Measurements from ENCODE around the gene KIF26A. TPM values are rescaled to one million over a fixed set of nuclear protein-coding genes. Genes with fewer than 3 reads are reported as not detected.

KIF26A gene
- total and polyA plus RNA-seq, 2 donors (not counting 1 experiment from before 2014, with no cell fraction given), result 0.15 TPM; not detected in 1

DNA sequence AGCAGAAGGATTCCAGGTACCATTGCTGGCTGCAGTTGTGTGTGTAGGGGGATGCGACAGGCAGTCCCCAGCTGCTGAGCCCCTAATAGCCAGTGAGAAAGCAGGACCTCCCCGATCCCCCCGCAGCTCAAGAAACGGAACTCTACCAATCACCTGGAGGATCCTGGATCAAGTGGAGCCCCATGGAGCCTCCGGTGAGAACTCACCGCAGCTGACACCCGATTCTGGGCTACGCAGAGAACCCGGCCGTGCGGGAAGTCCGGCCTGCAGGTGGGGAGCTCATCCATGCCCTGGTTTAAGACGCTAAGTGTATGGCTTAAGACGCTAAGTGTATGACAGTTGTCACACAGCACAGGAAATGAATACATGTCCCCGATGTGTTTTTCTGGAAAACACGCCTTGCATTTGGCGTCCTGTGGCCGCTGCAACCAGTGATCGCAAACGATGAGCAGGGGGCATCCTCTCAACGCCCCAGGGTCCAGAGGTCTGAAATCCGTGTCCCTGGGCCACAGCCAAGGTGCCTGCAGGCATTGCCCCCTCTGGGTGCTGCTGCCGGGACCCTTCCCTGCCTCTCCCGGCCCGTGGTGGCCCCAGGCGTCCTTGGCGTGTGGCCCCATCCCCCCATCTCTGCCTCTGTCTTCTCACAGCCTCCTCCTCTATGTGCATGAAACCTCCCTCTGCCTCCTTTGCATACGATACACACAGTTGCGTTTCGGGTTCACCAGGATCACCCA, 75.1 kb downstream of the KIF26A start:
- Histone ChIP-seq H3K36me3 (replicated peaks in 1 of 2; ENCODE audit: control extremely low read depth in 1 of 2, control insufficient read depth in 1 of 2, extremely low read depth in 1 of 2, insufficient read depth in 2 of 2, low read length in 1 of 2) (no peaks in the 10 kb centered on the region), H3K79me2 (ENCODE audit: control insufficient read depth, insufficient read depth, low read length) (no peaks in the 10 kb centered on the region), H3K9me3 (ENCODE audit: control extremely low read depth in 1 of 3, control insufficient read depth in 2 of 3, insufficient read depth in 1 of 3, low read length in 2 of 3) (peaks cover 0 to 8% (median 0%) of the 10 kb centered on the region in 3 donors), H3K4me1 (ENCODE audit: control insufficient read depth in 2 of 2, insufficient read depth in 2 of 2, low read length in 2 of 2) (no peaks in the 10 kb centered on the region), H3K27ac (ENCODE audit: low read length in 2 of 2) (no peak overlapping the region), H3K27me3 (replicated peaks in 1 of 4; ENCODE audit: control extremely low read depth in 1 of 4, control insufficient read depth in 3 of 4, insufficient read depth in 4 of 4, low read length in 3 of 4) (peaks cover 0 to 2% (median 0%) of the 10 kb centered on the region in 4 experiments), H2AFZ (ENCODE audit: insufficient read depth, low read depth, low read length, poor library complexity, severe bottlenecking) (no peak overlapping the region), H3K4me2 (replicated peaks; ENCODE audit: low read depth, low read length, poor library complexity, severe bottlenecking) (no peak overlapping the region), H3K9ac (ENCODE audit: low read length) (no peak overlapping the region), H3K4me3 (ENCODE audit: control extremely low read depth in 1 of 5, extremely low read depth in 1 of 5, insufficient read depth in 1 of 5, low read depth in 2 of 5, low read length in 4 of 5) (no peak overlapping the region), H4K20me1 (ENCODE audit: control insufficient read depth, insufficient read depth, low read length, poor library complexity, severe bottlenecking) (no peaks in the 10 kb centered on the region)
- intact Hi-C loops (cut with micrococcal nuclease), result no loop called here
- Mint-ChIP-seq H3K4me3 (no peak overlapping the region), H3K27me3 (peaks cover 10% of the 10 kb centered on the region), H3K27ac (no peak overlapping the region), H3K4me1 (no peaks in the 10 kb centered on the region), H3K9me3 (ENCODE audit: insufficient read depth) (no peaks in the 10 kb centered on the region)
- CTCF ChIA-PET, result no interaction called here
- ATAC-seq (ENCODE audit: low read depth), result no peak
- no peak for TF ChIP-seq EZH2 (IDR thresholded peaks at IDR 0.05; ENCODE audit: borderline replicate concordance, insufficient read depth, low read depth, low read length, poor library complexity, severe bottlenecking)
- TF ChIP-seq, protein P1, sequence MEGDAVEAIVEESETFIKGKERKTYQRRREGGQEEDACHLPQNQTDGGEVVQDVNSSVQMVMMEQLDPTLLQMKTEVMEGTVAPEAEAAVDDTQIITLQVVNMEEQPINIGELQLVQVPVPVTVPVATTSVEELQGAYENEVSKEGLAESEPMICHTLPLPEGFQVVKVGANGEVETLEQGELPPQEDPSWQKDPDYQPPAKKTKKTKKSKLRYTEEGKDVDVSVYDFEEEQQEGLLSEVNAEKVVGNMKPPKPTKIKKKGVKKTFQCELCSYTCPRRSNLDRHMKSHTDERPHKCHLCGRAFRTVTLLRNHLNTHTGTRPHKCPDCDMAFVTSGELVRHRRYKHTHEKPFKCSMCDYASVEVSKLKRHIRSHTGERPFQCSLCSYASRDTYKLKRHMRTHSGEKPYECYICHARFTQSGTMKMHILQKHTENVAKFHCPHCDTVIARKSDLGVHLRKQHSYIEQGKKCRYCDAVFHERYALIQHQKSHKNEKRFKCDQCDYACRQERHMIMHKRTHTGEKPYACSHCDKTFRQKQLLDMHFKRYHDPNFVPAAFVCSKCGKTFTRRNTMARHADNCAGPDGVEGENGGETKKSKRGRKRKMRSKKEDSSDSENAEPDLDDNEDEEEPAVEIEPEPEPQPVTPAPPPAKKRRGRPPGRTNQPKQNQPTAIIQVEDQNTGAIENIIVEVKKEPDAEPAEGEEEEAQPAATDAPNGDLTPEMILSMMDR (IDR thresholded peaks at IDR 0.05), result no peak
- POLR2A ChIA-PET, result no interaction called here
- 89% methylated on average over 30 of the region's 30 CpGs for WGBS (ENCODE audit: insufficient coverage)
- DNase-seq, result no peak

DNA sequence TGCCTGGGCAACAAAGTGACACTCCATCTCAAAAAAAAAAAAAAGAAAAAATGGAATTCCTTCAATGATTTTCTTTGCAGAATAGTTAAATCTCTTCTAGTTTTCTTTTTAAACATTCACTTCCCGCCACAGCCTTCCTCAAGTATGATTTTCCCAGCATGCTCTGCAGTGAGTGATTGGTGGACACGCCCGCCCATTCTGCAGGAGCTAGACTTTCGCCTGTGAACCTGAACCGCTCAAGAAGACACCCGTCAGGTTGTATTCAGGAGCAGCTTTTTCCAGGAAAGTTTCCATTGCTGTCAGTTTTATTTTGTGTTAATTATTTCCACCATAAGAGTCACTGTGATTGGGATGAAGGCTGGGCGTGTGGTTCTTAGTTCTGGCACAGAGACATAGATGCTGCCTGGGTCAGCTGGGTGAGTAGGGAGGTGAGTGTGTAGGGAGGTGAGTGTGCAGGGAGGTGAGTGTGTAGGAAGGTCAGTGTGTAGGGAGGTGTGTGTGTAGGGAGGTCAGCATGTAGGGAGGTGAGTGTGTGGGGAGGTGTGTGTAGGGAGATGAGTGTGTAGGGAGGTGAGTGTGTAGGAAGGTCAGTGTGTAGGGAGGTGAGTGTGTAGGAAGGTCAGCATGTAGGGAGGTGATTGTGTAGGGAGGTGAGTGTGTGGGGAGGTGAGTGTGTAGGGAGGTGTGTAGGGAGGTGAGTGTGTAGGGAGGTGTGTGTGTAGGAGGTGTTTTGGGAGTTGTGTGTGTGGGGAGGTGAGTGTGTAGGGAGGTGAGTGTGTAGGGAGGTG, 76.2 kb downstream of the KIF26A start:
- POLR2A ChIA-PET, result no interaction called here
- DNase-seq (no peak), ATAC-seq (ENCODE audit: low read depth) (no peak)
- H3K27me3 Mint-ChIP-seq, result peaks cover 10% of the 10 kb centered on the region
- no peak overlapping the region for H3K27ac Mint-ChIP-seq
- H2AFZ ChIP-seq (ENCODE audit: insufficient read depth, low read depth, low read length, poor library complexity, severe bottlenecking), result no peak overlapping the region
- WGBS (ENCODE audit: insufficient coverage), result 86% methylated on average over 5 of the region's 7 CpGs
- H3K4me2 ChIP-seq (replicated peaks; ENCODE audit: low read depth, low read length, poor library complexity, severe bottlenecking), result no peak overlapping the region
- peaks cover 0 to 2% (median 0%) of the 10 kb centered on the region in 4 experiments for H3K27me3 ChIP-seq (replicated peaks in 1 of 4; ENCODE audit: control extremely low read depth in 1 of 4, control insufficient read depth in 3 of 4, insufficient read depth in 4 of 4, low read length in 3 of 4)
- peaks cover 0 to 8% (median 0%) of the 10 kb centered on the region in 3 donors for H3K9me3 ChIP-seq (ENCODE audit: control extremely low read depth in 1 of 3, control insufficient read depth in 2 of 3, insufficient read depth in 1 of 3, low read length in 2 of 3)
- H3K79me2 ChIP-seq (ENCODE audit: control insufficient read depth, insufficient read depth, low read length), result no peaks in the 10 kb centered on the region
- H4K20me1 ChIP-seq (ENCODE audit: control insufficient read depth, insufficient read depth, low read length, poor library complexity, severe bottlenecking), result no peaks in the 10 kb centered on the region
- H3K4me3 Mint-ChIP-seq, result no peak overlapping the region
- no peak overlapping the region for H3K4me3 ChIP-seq (ENCODE audit: control extremely low read depth in 1 of 5, extremely low read depth in 1 of 5, insufficient read depth in 1 of 5, low read depth in 2 of 5, low read length in 4 of 5)
- no peak overlapping the region for H3K9ac ChIP-seq (ENCODE audit: low read length)
- CTCF ChIA-PET, result no interaction called here
- intact Hi-C loops (cut with micrococcal nuclease), result no loop called here
- TF ChIP-seq EZH2 (IDR thresholded peaks at IDR 0.05; ENCODE audit: borderline replicate concordance, insufficient read depth, low read depth, low read length, poor library complexity, severe bottlenecking), result no peak
- TF ChIP-seq, protein P1 (IDR thresholded peaks at IDR 0.05), result no peak
- no peaks in the 10 kb centered on the region for H3K4me1 Mint-ChIP-seq
- no peak overlapping the region for H3K27ac ChIP-seq (ENCODE audit: low read length in 2 of 2)
- H3K4me1 ChIP-seq (ENCODE audit: control insufficient read depth in 2 of 2, insufficient read depth in 2 of 2, low read length in 2 of 2), result no peaks in the 10 kb centered on the region
- H3K36me3 ChIP-seq (replicated peaks in 1 of 2; ENCODE audit: control extremely low read depth in 1 of 2, control insufficient read depth in 1 of 2, extremely low read depth in 1 of 2, insufficient read depth in 2 of 2, low read length in 1 of 2), result no peaks in the 10 kb centered on the region
- H3K9me3 Mint-ChIP-seq (ENCODE audit: insufficient read depth), result no peaks in the 10 kb centered on the region
